Measurements from ENCODE around the gene PMFBP1.

The PMFBP1 gene

DNA sequence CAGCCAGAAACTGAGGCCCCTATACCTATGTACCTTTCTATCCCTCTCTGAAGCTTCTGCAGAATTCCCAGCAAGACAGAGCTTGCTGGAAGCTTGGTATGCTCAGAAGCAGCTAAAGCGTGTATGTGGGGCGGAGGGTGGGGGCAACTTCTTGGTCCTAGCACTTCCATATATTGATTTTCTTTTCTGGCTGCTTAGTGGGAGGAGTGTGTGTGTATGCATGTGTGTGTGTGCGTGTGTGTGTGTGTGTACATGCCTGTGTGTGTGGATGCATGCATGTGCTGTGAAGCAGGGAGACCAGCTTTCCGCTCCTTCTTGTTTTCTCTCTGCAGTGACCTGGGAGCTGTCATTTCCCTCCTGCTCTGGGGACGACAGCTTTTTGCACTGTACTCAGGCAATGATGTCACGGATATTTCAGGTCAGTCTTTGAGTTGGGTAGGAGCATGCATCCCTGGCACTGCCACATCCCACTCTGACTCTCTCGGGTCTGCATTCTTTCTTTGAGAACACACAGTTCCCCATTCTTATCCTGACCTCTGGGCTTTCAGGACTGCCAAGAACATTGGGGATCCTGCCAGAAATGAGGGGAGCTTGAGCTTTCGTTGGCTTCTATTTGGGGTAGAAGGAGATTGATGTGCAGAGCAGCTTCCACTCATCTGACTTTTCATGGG lies 98.3 kb downstream of the PMFBP1 start:
- TF ChIP-seq, protein P1, sequence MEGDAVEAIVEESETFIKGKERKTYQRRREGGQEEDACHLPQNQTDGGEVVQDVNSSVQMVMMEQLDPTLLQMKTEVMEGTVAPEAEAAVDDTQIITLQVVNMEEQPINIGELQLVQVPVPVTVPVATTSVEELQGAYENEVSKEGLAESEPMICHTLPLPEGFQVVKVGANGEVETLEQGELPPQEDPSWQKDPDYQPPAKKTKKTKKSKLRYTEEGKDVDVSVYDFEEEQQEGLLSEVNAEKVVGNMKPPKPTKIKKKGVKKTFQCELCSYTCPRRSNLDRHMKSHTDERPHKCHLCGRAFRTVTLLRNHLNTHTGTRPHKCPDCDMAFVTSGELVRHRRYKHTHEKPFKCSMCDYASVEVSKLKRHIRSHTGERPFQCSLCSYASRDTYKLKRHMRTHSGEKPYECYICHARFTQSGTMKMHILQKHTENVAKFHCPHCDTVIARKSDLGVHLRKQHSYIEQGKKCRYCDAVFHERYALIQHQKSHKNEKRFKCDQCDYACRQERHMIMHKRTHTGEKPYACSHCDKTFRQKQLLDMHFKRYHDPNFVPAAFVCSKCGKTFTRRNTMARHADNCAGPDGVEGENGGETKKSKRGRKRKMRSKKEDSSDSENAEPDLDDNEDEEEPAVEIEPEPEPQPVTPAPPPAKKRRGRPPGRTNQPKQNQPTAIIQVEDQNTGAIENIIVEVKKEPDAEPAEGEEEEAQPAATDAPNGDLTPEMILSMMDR (IDR thresholded peaks at IDR 0.05; ENCODE audit: low read depth, low read length) = no peak
- no peak overlapping the region for H3K4me3 ChIP-seq (replicated peaks in 1 of 2; ENCODE audit: low read depth in 2 of 2, low read length in 2 of 2)
- DNase-seq (ENCODE audit: low read depth in 2 of 2) = peak in 1 of 2 donors; percentile 81

DNA sequence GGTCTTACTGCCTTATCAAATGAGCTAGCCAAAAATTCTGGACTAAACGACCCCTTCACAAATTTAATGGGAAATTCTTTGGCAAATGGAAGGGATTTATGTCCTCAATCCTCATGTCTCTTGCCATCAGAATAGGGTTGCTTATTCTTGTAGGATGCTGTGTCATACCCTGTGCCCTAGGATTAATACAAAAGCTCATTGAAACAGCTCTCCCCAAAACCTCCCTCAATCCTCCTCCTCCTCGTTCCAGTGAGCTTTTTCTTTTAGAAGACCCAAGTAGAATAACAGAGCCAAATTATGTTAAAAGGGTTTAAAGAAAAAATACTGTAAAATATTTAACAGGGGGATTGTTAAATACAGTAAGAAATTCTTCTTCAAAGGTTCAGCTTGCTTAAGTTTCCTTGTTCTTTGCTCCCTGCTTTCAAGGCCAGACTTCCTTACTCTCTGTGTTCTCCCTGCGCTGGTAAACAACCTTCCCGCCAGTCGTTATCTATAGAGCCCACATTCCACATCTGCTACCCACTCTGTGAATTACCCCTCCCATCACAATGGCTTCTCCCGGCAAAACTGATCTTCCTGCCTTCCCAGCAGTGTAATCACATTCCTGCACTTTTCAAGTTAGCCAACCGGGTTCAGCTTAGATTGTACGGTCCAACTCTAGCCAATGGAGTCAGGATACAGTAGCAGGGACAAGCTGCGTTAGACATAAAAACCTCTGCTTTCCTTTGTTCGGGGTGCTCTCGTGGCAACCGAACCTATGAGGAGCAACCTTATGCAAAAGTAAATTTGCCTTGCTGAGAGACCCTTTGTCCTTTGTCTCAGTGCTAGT lies 99.2 kb downstream of the PMFBP1 start:
- TF ChIP-seq, protein P1 (IDR thresholded peaks at IDR 0.05; ENCODE audit: low read depth, low read length) = no peak
- H3K4me3 ChIP-seq (replicated peaks in 1 of 2; ENCODE audit: low read depth in 2 of 2, low read length in 2 of 2) = no peak overlapping the region
- peak in 1 of 2 donors; percentile 85 for DNase-seq (ENCODE audit: low read depth in 2 of 2)
